HEK293T (cell line): ENCODE results near the gene CD163L1.

Experiments used
- ARNT ChIP-seq: fragments of 450-650 bp; IDR thresholded peaks from 2 replicates; pipeline ENCODE4 v1.6.1; 2017; ENCODE audit warnings: mild to moderate bottlenecking
- BHLHE40 ChIP-seq: fragments of 450-650 bp; IDR thresholded peaks from 2 replicates; pipeline ENCODE4 v1.6.1; 2016; ENCODE audit warnings: mild to moderate bottlenecking, moderate library complexity, borderline replicate concordance
- CTBP1 ChIP-seq: fragments of 450-650 bp; IDR thresholded peaks from 2 replicates; pipeline ENCODE4 v1.6.1; 2016; ENCODE audit warnings: borderline replicate concordance
- FOXA1 ChIP-seq: fragments of 450-650 bp; IDR thresholded peaks from 2 replicates; pipeline ENCODE4 v1.6.1; 2016; ENCODE audit warnings: mild to moderate bottlenecking
- FOXK2 ChIP-seq: fragments of 450-650 bp; IDR thresholded peaks from 2 replicates; pipeline ENCODE4 v1.6.1; 2016; ENCODE audit warnings: mild to moderate bottlenecking
- HDGF ChIP-seq: fragments of 450-650 bp; IDR thresholded peaks from 2 replicates; pipeline ENCODE4 v1.6.1; 2017; ENCODE audit warnings: antibody characterized with exemption, borderline replicate concordance
- LEF1 ChIP-seq: fragments of 450-650 bp; IDR thresholded peaks from 2 replicates; pipeline ENCODE4 v1.6.1; 2017; ENCODE audit warnings: mild to moderate bottlenecking, borderline replicate concordance
- SP1 ChIP-seq: fragments of 450-650 bp; IDR thresholded peaks from 2 replicates; pipeline ENCODE4 v1.6.1; 2017
- TARDBP ChIP-seq: fragments of 450-650 bp; IDR thresholded peaks from 2 replicates; pipeline ENCODE4 v1.6.1; 2016
- TF ChIP-seq, protein P1 (sequence below): fragments of 450-650 bp; IDR thresholded peaks from 2 replicates; pipeline ENCODE4 v1.6.1; 2016

DNA sequence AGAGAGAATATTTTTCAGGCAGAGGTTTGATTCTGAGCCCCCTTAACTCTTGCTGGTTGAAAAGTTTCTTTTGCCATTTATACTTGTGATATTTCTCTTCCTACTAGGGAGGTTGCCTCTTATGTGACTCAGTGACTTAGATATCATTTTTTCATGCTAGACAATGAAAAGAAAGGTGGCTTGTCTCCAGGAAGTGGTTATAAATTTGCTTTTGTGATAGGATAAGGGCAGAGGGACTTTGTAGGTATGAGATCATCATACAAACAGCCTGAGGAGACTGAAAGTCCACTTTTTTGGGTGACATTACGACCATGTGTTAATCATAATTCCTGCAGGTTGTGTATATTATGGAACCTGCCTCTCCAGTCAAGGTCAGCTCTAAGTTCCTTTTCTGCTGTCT lies 104.3 kb downstream of the CD163L1 start:
- TF ChIP-seq FOXK2 (no peak), BHLHE40 (no peak), FOXA1 (no peak), LEF1 (no peak), SP1 (no peak), ARNT (no peak), CTBP1 (no peak), TARDBP (no peak), HDGF (no peak)
- TF ChIP-seq, protein P1, sequence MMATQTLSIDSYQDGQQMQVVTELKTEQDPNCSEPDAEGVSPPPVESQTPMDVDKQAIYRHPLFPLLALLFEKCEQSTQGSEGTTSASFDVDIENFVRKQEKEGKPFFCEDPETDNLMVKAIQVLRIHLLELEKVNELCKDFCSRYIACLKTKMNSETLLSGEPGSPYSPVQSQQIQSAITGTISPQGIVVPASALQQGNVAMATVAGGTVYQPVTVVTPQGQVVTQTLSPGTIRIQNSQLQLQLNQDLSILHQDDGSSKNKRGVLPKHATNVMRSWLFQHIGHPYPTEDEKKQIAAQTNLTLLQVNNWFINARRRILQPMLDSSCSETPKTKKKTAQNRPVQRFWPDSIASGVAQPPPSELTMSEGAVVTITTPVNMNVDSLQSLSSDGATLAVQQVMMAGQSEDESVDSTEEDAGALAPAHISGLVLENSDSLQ, result no peak
